GM23338 (cell line): ENCODE data around the gene N4BP2.

Experiments
- CREB1 ChIP-seq: fragments of 250-450 bp; sonication (Bioruptor Pico); IDR thresholded peaks from 2 replicates; pipeline ENCODE4 v1.5.0; 2020; ENCODE audit warnings: low read depth, mild to moderate bottlenecking, moderate library complexity
- EZH2 ChIP-seq: fragments of 200-600 bp; sonication (generic); IDR thresholded peaks from one replicate; pipeline ENCODE4 v1.8.0; 2017; ENCODE audit warnings: antibody characterized with exemption, mild to moderate bottlenecking, low read depth; ENCODE audit not compliant: unreplicated experiment
- EZH2phosphoT487 ChIP-seq: fragments of 200-600 bp; sonication (generic); IDR thresholded peaks from one replicate; pipeline ENCODE4 v1.8.1; 2018; ENCODE audit warnings: antibody characterized with exemption; ENCODE audit not compliant: unreplicated experiment
- JUNB ChIP-seq: IDR thresholded peaks from one replicate; pipeline ENCODE4 v1.6.1; 2016; ENCODE audit warnings: antibody characterized with exemption; ENCODE audit not compliant: unreplicated experiment
- POLR2AphosphoS5 ChIP-seq: IDR thresholded peaks from 2 replicates; pipeline ENCODE4 v1.6.1; 2016; ENCODE audit warnings: antibody characterized with exemption, low read depth
- REST ChIP-seq: IDR thresholded peaks from one replicate; pipeline ENCODE4 v1.6.1; 2018; ENCODE audit warnings: antibody characterized with exemption; ENCODE audit not compliant: unreplicated experiment
- STAT1 ChIP-seq: IDR thresholded peaks from one replicate; pipeline ENCODE4 v1.6.1; 2016; ENCODE audit warnings: antibody characterized with exemption; ENCODE audit not compliant: unreplicated experiment
- TF ChIP-seq, protein P1 (sequence below), 2 experiments: fragments of 200-600 bp in 1 of 2; sonication (generic) in 1 of 2; conservative IDR thresholded peaks; 2 replicates each; pipeline versions ENCODE4 v1.5.1 to v1.6.1; 2016 to 2017; ENCODE audit warnings: antibody characterized with exemption in 2 of 2, low read depth in 2 of 2, mild to moderate bottlenecking in 2 of 2, moderate library complexity in 1 of 2
- TF ChIP-seq, protein P2 (sequence below): fragments of 250-450 bp; sonication (Bioruptor Pico); IDR thresholded peaks from 2 replicates; pipeline ENCODE4 v1.5.0; 2020; ENCODE audit warnings: mild to moderate bottlenecking, moderate library complexity

DNA sequence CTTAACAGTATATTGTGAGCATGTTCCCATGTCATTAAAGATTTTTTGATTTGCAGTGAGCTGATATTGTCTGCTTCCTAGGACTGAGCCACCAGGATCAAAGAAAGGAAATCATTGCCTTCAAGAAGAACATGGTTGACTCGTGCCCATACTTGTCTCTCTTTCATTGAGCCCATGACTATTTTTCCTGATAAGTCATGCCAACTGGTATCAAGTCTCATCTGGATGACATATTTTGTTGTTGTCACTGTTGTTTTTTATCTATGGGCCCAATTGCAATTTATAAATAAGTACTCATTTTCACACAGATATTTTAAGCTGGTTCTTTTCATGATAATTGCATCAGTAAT is 130.0 kb downstream of the N4BP2 start:
- TF ChIP-seq, protein P1, sequence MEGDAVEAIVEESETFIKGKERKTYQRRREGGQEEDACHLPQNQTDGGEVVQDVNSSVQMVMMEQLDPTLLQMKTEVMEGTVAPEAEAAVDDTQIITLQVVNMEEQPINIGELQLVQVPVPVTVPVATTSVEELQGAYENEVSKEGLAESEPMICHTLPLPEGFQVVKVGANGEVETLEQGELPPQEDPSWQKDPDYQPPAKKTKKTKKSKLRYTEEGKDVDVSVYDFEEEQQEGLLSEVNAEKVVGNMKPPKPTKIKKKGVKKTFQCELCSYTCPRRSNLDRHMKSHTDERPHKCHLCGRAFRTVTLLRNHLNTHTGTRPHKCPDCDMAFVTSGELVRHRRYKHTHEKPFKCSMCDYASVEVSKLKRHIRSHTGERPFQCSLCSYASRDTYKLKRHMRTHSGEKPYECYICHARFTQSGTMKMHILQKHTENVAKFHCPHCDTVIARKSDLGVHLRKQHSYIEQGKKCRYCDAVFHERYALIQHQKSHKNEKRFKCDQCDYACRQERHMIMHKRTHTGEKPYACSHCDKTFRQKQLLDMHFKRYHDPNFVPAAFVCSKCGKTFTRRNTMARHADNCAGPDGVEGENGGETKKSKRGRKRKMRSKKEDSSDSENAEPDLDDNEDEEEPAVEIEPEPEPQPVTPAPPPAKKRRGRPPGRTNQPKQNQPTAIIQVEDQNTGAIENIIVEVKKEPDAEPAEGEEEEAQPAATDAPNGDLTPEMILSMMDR (conservative IDR thresholded peaks at IDR 0.05; ENCODE audit: low read depth in 2 of 2) = no peak
- TF ChIP-seq EZH2 (no peak), POLR2AphosphoS5 (no peak), EZH2phosphoT487 (no peak), JUNB (no peak), REST (no peak), STAT1 (no peak), CREB1 (no peak)
- TF ChIP-seq, protein P2, sequence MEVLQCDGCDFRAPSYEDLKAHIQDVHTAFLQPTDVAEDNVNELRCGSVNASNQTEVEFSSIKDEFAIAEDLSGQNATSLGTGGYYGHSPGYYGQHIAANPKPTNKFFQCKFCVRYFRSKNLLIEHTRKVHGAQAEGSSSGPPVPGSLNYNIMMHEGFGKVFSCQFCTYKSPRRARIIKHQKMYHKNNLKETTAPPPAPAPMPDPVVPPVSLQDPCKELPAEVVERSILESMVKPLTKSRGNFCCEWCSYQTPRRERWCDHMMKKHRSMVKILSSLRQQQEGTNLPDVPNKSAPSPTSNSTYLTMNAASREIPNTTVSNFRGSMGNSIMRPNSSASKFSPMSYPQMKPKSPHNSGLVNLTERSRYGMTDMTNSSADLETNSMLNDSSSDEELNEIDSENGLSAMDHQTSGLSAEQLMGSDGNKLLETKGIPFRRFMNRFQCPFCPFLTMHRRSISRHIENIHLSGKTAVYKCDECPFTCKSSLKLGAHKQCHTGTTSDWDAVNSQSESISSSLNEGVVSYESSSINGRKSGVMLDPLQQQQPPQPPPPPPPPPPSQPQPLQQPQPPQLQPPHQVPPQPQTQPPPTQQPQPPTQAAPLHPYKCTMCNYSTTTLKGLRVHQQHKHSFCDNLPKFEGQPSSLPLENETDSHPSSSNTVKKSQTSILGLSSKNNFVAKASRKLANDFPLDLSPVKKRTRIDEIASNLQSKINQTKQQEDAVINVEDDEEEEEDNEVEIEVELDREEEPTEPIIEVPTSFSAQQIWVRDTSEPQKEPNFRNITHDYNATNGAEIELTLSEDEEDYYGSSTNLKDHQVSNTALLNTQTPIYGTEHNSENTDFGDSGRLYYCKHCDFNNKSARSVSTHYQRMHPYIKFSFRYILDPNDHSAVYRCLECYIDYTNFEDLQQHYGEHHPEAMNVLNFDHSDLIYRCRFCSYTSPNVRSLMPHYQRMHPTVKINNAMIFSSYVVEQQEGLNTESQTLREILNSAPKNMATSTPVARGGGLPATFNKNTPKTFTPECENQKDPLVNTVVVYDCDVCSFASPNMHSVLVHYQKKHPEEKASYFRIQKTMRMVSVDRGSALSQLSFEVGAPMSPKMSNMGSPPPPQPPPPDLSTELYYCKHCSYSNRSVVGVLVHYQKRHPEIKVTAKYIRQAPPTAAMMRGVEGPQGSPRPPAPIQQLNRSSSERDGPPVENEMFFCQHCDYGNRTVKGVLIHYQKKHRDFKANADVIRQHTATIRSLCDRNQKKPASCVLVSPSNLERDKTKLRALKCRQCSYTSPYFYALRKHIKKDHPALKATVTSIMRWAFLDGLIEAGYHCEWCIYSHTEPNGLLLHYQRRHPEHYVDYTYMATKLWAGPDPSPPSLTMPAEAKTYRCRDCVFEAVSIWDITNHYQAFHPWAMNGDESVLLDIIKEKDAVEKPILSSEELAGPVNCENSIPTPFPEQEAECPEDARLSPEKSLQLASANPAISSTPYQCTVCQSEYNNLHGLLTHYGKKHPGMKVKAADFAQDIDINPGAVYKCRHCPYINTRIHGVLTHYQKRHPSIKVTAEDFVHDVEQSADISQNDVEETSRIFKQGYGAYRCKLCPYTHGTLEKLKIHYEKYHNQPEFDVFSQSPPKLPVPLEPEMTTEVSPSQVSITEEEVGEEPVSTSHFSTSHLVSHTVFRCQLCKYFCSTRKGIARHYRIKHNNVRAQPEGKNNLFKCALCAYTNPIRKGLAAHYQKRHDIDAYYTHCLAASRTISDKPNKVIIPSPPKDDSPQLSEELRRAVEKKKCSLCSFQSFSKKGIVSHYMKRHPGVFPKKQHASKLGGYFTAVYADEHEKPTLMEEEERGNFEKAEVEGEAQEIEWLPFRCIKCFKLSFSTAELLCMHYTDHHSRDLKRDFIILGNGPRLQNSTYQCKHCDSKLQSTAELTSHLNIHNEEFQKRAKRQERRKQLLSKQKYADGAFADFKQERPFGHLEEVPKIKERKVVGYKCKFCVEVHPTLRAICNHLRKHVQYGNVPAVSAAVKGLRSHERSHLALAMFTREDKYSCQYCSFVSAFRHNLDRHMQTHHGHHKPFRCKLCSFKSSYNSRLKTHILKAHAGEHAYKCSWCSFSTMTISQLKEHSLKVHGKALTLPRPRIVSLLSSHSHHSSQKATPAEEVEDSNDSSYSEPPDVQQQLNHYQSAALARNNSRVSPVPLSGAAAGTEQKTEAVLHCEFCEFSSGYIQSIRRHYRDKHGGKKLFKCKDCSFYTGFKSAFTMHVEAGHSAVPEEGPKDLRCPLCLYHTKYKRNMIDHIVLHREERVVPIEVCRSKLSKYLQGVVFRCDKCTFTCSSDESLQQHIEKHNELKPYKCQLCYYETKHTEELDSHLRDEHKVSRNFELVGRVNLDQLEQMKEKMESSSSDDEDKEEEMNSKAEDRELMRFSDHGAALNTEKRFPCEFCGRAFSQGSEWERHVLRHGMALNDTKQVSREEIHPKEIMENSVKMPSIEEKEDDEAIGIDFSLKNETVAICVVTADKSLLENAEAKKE (CRISPR knock-in tag) = no peak
